HepG2 (cell line): ENCODE measurements around the gene DPM2. TPM values are rescaled to one million over a fixed set of nuclear protein-coding genes. Genes with fewer than 3 reads are reported as not detected.

Experiments used
- ATAC-seq: fragments of 200-7000 bp; cut with Tn5 transposase; 3 replicates; pipeline ENCODE4 v1.9.1; 2020; ENCODE audit warnings: mild to moderate bottlenecking, moderate library complexity
- BruUV-seq: library from RNA; stranded (reverse); fragments of 400-500 nt; replicated peaks from 2 replicates; lab custom pipeline; 2021; lab: Mats Ljungman, UMichigan
- CTCF ChIA-PET: fragments of 300-600 bp; formaldehyde crosslinking; extraction: SDS; loops from one replicate; lab custom pipeline; 2021; ENCODE audit warnings: low total read pairs, inconsistent platforms, low intra/inter-chr PET ratio; lab: Yijun Ruan, JAX
- POLR2A ChIA-PET: fragments of 350-600 bp; sonication (Branson Sonifier 250); formaldehyde crosslinking; loops from one replicate; lab custom pipeline; 2020; ENCODE audit warnings: antibody characterized with exemption, inconsistent platforms; lab: Yijun Ruan, JAX
- DNase-seq: peaks from one replicate; pipeline ENCODE4 v3.0.0-alpha.2; 2015; ENCODE audit warnings: low spot score
- FAIRE-seq: peaks from 3 replicates; lab custom pipeline; 2011; peaks lifted over from hg19 to GRCh38; lab: Jason Lieb, UNC
- H2AFZ ChIP-seq: one replicate; pipeline ENCODE4 v1.6.1; 2011; ENCODE audit warnings: low read length, inconsistent platforms
- H3K27ac ChIP-seq: fragments of 300-600 bp; 3 replicates; pipeline ENCODE4 v1.8.0; 2011; ENCODE audit warnings: mixed run types, mild to moderate bottlenecking, mixed read lengths, low read length, inconsistent platforms; ENCODE audit not compliant: insufficient read depth; ENCODE audit errors: extremely low read length
- H3K27me3 ChIP-seq, 2 experiments: fragments of 200-600 bp in 1 of 2; 2 replicates in 1 of 2; 3 replicates in 1 of 2; pipeline versions ENCODE4 v1.6.0 to v1.8.0; 2011; ENCODE audit warnings: low read length in 2 of 2, mild to moderate bottlenecking in 2 of 2, moderate library complexity in 2 of 2, inconsistent platforms in 1 of 2; ENCODE audit not compliant: insufficient read depth in 2 of 2, control insufficient read depth in 1 of 2
- H3K36me3 ChIP-seq, 2 experiments: fragments of 200-600 bp in 1 of 2; replicated peaks in 1 of 2; 2 replicates in 1 of 2; 3 replicates in 1 of 2; pipeline versions ENCODE4 v1.5.1 to v1.8.0; 2011; ENCODE audit warnings: low read length in 2 of 2, inconsistent platforms in 1 of 2; ENCODE audit not compliant: insufficient read depth in 2 of 2, control insufficient read depth in 1 of 2
- H3K4me1 ChIP-seq: 2 replicates; pipeline ENCODE4 v1.5.1; 2012; ENCODE audit warnings: low read length, inconsistent platforms; ENCODE audit not compliant: insufficient read depth
- H3K4me2 ChIP-seq: 2 replicates; pipeline ENCODE4 v1.6.0; 2011; ENCODE audit warnings: low read depth, low read length, inconsistent platforms
- H3K4me3 ChIP-seq, 3 experiments: fragments of 200-600 bp in 1 of 3; sonication (generic), shearing (Covaris generic) in 1 of 3; replicated peaks in 1 of 3; 2 replicates each; pipeline ENCODE4 v1.5.1; 2011 to 2016; ENCODE audit warnings: low read length in 3 of 3, inconsistent platforms in 2 of 3, low read depth in 2 of 3, mild to moderate bottlenecking in 2 of 3, control low read depth in 1 of 3, mixed read lengths in 1 of 3; ENCODE audit not compliant: insufficient read depth in 1 of 3
- H3K79me2 ChIP-seq: one replicate; pipeline ENCODE4 v1.6.1; 2011; ENCODE audit warnings: low read length, inconsistent platforms; ENCODE audit not compliant: insufficient read depth
- H3K9ac ChIP-seq: 2 replicates; pipeline ENCODE4 v1.6.0; 2011; ENCODE audit warnings: mild to moderate bottlenecking, low read depth, low read length, inconsistent platforms; ENCODE audit not compliant: insufficient read depth
- H3K9me3 ChIP-seq: 2 replicates; pipeline ENCODE4 v1.5.1; 2012; ENCODE audit warnings: mild to moderate bottlenecking, low read length
- H4K20me1 ChIP-seq: 2 replicates; pipeline ENCODE4 v1.6.0; 2011; ENCODE audit warnings: inconsistent platforms, mild to moderate bottlenecking, low read length, moderate library complexity; ENCODE audit not compliant: insufficient read depth
- AGO2 ChIP-seq: fragments of 200-400 bp; formaldehyde crosslinking; optimal IDR thresholded peaks from 2 replicates; pipeline ENCODE3; 2017; ENCODE audit warnings: mild to moderate bottlenecking, low read depth, low read length, moderate library complexity
- POLR2G ChIP-seq: fragments of 200-400 bp; formaldehyde crosslinking; IDR thresholded peaks from 2 replicates; pipeline ENCODE4 v1.6.1; 2018; ENCODE audit warnings: mild to moderate bottlenecking, low read depth, low read length, moderate library complexity
- RBFOX2 ChIP-seq: fragments of 200-400 bp; formaldehyde crosslinking; IDR thresholded peaks from 2 replicates; pipeline ENCODE4 v1.6.1; 2017; ENCODE audit warnings: low read depth, mild to moderate bottlenecking, low read length
- RBM22 ChIP-seq: fragments of 200-400 bp; formaldehyde crosslinking; optimal IDR thresholded peaks from 2 replicates; pipeline ENCODE3; 2017; ENCODE audit warnings: mild to moderate bottlenecking, low read length, moderate library complexity
- TMF1 ChIP-seq: sonication (generic); formaldehyde crosslinking; IDR thresholded peaks from 2 replicates; pipeline ENCODE4 v1.8.1; 2022; ENCODE audit warnings: low read depth, missing genetic modification reagents
- ZNF20 ChIP-seq: sonication (generic); formaldehyde crosslinking; IDR thresholded peaks from 2 replicates; pipeline ENCODE4 v1.4.0; 2020; ENCODE audit warnings: mild to moderate bottlenecking, moderate library complexity, missing genetic modification reagents
- ZNF687 ChIP-seq: sonication (generic); formaldehyde crosslinking; IDR thresholded peaks from 2 replicates; pipeline ENCODE4 v1.5.1; 2020; ENCODE audit warnings: mild to moderate bottlenecking, missing genetic modification reagents, moderate library complexity
- WGBS: methylation state at CpG from one replicate; pipeline ENCODE4 v1.1.6; 2017; ENCODE audit warnings: low lambda C conversion rate; 5-methylcytosine and 5-hydroxymethylcytosine counted together
- in situ Hi-C: cut with HindIII; loops from 2 replicates; pipeline ENCODE4 v1.10.0; 2017; ENCODE audit warnings: low pct_unique_long_range_greater_than_20kb; ENCODE audit not compliant: extremely low pct_ligation_motif_present
- intact Hi-C: fragments of 100-400 bp; cut with micrococcal nuclease; formaldehyde crosslinking; loops from one replicate; pipeline ENCODE4 v1.10.0; 2022; ENCODE audit not compliant: unreplicated experiment
- polyA plus RNA-seq, 8 experiments: library from polyadenylated mRNA; depleted of rRNA in 3 of 8; stranded (reverse) in 7 of 8; unstranded in 1 of 8; fragments of >200 nt; fragmentation: Illumina TruSeq in 4 of 8; extraction: Trizol in 4 of 8; gene quantifications; 2 replicates each; pipeline versions ENCODE4 v1.2.1 to v1.2.3, GENCODE V29; 2011 to 2016; ENCODE audit warnings: low read depth in 4 of 8, missing spikeins in 1 of 8, mixed read lengths in 1 of 8; ENCODE audit not compliant: insufficient read depth in 1 of 8
- total RNA-seq, 5 experiments: library from RNA; depleted of rRNA; stranded (reverse); fragments of >200 nt; fragmentation: Illumina TruSeq; extraction: Trizol; gene quantifications; 2 replicates each; pipeline ENCODE4 v1.2.3, GENCODE V29; 2016; ENCODE audit warnings: low read depth in 1 of 5
- TF ChIP-seq, protein P1 (sequence below): IDR thresholded peaks from 2 replicates; pipeline ENCODE4 v1.6.1; 2016; ENCODE audit warnings: missing biosample characterization, missing genetic modification reagents, low read depth

The DPM2 gene
- total and polyA plus RNA-seq, 2 of the 13 experiments (the other 11 are each of a cell fraction or from before 2014, with no cell fraction given) = 24.8 to 35.3 TPM

DNA sequence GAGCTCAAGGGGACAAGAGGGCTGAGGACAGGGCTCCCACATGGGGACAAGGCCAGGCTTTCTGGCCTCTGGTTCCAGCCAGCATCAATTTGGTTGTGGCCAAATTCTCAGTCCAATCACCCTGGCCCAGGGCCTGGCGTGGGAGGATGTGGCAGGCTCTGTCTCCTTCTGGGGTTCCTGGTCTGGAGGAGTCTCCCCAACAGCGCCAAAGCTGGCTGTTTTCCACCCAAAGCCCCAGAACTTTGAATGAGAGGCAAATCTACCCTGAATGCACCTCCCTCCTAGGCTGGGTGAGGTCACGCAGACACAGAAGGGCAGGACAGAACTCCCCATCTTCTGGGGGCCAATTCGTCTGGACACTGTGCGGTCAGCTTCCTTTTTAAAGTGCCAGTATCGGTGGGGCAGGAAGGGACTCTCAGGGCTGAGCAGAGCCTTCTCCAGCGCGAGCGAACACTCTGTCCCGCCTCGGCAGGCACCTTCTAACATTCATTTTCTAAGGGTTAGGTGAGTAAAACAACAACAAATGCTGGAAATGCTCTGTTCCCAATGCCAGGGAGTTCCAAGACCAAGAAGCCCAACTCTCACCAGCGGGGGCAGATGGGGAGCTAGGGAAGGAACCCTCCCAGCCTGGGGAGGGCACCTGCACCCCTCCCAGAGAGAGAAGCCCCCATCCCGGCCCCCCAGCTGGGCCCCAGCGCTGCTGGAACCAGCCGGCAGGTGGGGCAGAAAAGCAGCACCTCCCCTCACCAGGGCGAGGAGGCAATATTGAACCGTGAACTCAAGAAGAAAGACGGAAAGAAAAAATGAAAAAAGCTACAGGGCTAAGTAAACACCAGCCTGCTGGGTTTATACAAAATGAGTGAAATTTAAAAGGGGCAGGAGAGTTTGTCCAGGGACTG, 3.7 kb upstream of the DPM2 start:
- H3K4me1 ChIP-seq = peaks cover 32% of the 10 kb centered on the region
- TF ChIP-seq RBM22 (peak; percentile 76), ZNF687 (CRISPR knock-in tag) (no peak), RBFOX2 (peak; percentile 18; the same call in 1 of the 2 replicates), ZNF20 (no peak), AGO2 (peak; percentile 50), TMF1 (CRISPR knock-in tag) (0 out of 2 replicates have a peak, but pooled peaks have one; percentile 7), POLR2G (peak; percentile 56; the same call in 1 of the 2 replicates)
- TF ChIP-seq, protein P1, sequence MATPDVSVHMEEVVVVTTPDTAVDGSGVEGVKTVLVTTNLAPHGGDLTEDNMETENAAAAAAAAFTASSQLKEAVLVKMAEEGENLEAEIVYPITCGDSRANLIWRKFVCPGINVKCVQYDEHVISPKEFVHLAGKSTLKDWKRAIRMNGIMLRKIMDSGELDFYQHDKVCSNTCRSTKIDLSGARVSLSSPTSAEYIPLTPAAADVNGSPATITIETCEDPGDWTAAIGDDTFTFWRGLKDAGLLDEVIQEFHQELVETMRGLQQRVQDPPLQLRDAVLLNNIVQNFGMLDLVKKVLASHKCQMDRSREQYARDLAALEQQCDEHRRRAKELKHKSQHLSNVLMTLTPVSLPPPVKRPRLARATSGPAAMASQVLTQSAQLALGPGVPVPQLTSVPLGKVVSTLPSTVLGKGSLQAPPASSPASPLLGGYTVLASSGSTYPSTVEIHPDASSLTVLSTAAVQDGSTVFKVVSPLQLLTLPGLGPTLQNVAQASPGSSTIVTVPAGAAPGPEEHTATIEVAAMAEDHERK (CRISPR knock-in tag) = no peak
- TF ChIP-seq, all 625 proteins: peak for 5
- 91% methylated on average over 9 of the region's 18 CpGs for WGBS
- H3K4me2 ChIP-seq = no peak overlapping the region
- no TSS peak for BruUV-seq
- POLR2A ChIA-PET = interaction anchor here (0.8 to 2.2 kb wide), 3 partner anchors 11 to 126 kb away, joined by 3 to 6 read pairs (median 5); partner anchors contain the start of genes NAIF1 and SLC25A25
- peak overlapping the region; percentile 4 for H3K27ac ChIP-seq
- peaks cover 7% of the 10 kb centered on the region for H4K20me1 ChIP-seq
- no peaks in the 10 kb centered on the region for H3K9me3 ChIP-seq
- CTCF ChIA-PET = no interaction called here
- no peak overlapping the region for H3K9ac ChIP-seq
- H3K36me3 ChIP-seq = peaks cover 17 to 46% of the 10 kb centered on the region in 2 experiments; a peak in 4 of 5 replicates
- no peaks in the 10 kb centered on the region; a peak in 1 of 5 replicates for H3K27me3 ChIP-seq
- DNase-seq (no peak), ATAC-seq (no peak), FAIRE-seq (no peak)
- in situ Hi-C loops = no loop called here
- intact Hi-C loops = loop anchor here (5.0 to 10.0 kb wide), 2 partner anchors 36 to 173 kb away; no protein-coding TSS in a partner anchor
- peaks cover 20% of the 10 kb centered on the region for H3K79me2 ChIP-seq
- H2AFZ ChIP-seq = no peak overlapping the region
- no peak overlapping the region for H3K4me3 ChIP-seq
